GM18907 (cell line): Measurements from ENCODE around the gene OR2V2.
"Not testable (repeated sequence)": the region's sequence is repeated elsewhere in the genome, so short reads cannot be mapped to it uniquely, and the experiment has no call there.

Source experiments
- ATAC-seq: cut with Tn5 transposase; IDR thresholded peaks from one replicate; pipeline ENCODE4 v1.9.1; 2021; ENCODE audit warnings: mild to moderate bottlenecking, moderate library complexity; ENCODE audit not compliant: unreplicated experiment

Gene OR2V2

GRCh38 chr5:181146927-181147636 lies at the start of gene OR2V2:
Gene OR2V2 (plus strand): TSS chr5:181147586. CDS start chr5:181154943, 7,357 bp downstream.
- not testable (repeated sequence) for ATAC-seq

GRCh38 chr5:181097759-181098491 lies 49.5 kb upstream of the OR2V2 start:
- ATAC-seq = not testable (repeated sequence)

- no peak for ATAC-seq
Measured at GRCh38 chr5:181098762-181099601, 48.4 kb upstream of the OR2V2 start.

- ATAC-seq = no peak
Measured at GRCh38 chr5:181099602-181100086, 47.7 kb upstream of the OR2V2 start.

GRCh38 chr5:181100121-181100875 lies 47.1 kb upstream of the OR2V2 start:
- no peak for ATAC-seq

- ATAC-seq = not testable (repeated sequence)
Measured at GRCh38 chr5:181101030-181101641, 46.2 kb upstream of the OR2V2 start.

- not testable (repeated sequence) for ATAC-seq
Measured at GRCh38 chr5:181101930-181102674, 45.3 kb upstream of the OR2V2 start.

- not testable (repeated sequence) for ATAC-seq
Measured at GRCh38 chr5:181104259-181104568, 43.2 kb upstream of the OR2V2 start.

- ATAC-seq = not testable (repeated sequence)
Measured at GRCh38 chr5:181104606-181105390, 42.6 kb upstream of the OR2V2 start.

GRCh38 chr5:181105391-181106025 lies 41.9 kb upstream of the OR2V2 start:
- ATAC-seq = no peak

GRCh38 chr5:181107699-181108098 lies 39.7 kb upstream of the OR2V2 start:
- ATAC-seq = no peak

- no peak for ATAC-seq
Measured at GRCh38 chr5:181108578-181109165, 38.7 kb upstream of the OR2V2 start.

- no peak for ATAC-seq
Measured at GRCh38 chr5:181109489-181110013, 37.8 kb upstream of the OR2V2 start.

- ATAC-seq = no peak
Measured at GRCh38 chr5:181111010-181111409, 36.4 kb upstream of the OR2V2 start.

- ATAC-seq = no peak
Measured at GRCh38 chr5:181112476-181112875, 34.9 kb upstream of the OR2V2 start.

GRCh38 chr5:181113572-181113971 lies 33.8 kb upstream of the OR2V2 start:
- ATAC-seq = not testable (repeated sequence)

GRCh38 chr5:181114284-181114843 lies 33.0 kb upstream of the OR2V2 start:
- no peak for ATAC-seq
